NCI-H2227 (cell line): Measurements from ENCODE around the gene KCNK10.

Experiments
- DNase-seq: peaks from one replicate; lab custom pipeline; 2025; ENCODE audit not compliant: unreplicated experiment; lab: John Stamatoyannopoulos, UW

KCNK10 gene, protein sequence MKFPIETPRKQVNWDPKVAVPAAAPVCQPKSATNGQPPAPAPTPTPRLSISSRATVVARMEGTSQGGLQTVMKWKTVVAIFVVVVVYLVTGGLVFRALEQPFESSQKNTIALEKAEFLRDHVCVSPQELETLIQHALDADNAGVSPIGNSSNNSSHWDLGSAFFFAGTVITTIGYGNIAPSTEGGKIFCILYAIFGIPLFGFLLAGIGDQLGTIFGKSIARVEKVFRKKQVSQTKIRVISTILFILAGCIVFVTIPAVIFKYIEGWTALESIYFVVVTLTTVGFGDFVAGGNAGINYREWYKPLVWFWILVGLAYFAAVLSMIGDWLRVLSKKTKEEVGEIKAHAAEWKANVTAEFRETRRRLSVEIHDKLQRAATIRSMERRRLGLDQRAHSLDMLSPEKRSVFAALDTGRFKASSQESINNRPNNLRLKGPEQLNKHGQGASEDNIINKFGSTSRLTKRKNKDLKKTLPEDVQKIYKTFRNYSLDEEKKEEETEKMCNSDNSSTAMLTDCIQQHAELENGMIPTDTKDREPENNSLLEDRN

DNA sequence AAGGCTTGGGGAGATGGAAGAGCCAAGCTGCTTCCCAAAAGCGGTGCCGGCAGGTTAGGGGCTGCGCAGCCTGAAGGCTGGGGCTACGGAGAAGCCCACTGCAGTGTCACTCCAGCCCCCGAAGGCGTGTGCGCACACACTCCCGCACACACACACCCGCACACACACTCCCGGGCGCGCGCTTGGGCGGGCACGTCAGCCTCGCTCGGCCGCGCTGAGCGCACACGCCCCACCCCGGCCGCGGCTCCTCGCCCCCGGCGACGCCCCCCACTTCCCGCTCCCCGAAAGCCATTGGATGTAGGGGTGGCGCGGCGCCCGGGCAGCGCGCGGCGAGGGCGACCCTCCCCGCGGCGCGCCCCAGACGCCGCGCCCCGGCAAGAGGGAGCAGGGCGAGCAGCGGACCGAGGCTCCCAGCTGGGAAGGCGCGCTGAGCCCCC, at the start of gene KCNK10:
Gene KCNK10 (minus strand): TSS at position 184 of the 437 bp plus-strand sequence. CDS start 471 bp downstream, outside the sequence.
- DNase-seq, result peak; percentile 48

DNA sequence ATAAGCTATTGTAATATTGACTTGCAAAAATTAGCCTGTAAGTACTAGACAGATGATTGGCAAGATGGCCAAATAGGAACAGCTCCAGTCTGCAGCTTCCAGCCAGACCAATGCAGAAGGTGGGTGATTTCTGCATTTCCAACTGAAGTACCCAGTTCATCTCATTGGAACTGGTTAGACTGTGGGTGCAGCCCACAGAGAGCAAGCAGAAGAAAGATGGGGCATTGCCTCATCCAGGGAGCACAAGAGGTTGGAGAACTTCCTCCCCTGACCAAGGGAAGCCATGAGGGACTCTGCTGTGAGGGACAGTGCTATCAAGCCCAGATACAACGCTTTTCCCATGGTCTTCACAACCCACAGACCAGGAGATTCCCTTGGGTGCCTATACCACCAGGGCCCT, 46.4 kb upstream of the KCNK10 start:
- DNase-seq, result no peak

DNA sequence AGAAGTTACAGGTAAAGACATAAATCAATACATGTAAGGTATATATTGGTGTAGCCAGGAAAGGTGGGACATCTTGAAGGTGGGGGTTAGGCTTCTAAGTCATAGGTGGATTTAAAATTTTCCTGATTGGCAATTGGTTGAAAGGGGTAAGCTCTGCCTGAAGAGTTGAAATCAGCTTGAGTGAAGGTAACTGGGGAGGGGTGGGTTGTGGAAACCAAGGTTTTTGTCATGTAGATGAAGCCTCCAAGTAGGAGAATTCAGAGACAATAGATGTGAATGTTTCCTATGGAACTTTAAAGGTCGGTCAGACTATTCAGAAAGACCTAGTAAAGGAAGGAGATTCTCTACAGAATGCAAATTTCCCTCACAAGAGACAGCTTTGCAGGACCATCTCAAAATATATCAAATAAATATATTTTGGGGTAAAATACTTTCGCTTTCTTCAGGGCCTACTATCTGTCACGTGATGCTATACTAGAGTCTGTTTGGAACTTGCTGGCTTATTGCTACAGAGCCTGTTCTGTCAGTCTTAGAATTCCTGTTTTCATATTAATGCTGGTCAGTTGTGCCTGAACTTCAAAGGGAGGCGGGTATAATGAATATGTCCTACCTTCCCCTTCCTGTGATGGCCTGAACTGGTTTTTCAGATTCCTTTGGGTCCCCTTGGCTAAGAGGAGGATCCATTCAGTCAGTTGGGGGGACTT, 41.8 kb upstream of the KCNK10 start:
- DNase-seq, result no peak

DNA sequence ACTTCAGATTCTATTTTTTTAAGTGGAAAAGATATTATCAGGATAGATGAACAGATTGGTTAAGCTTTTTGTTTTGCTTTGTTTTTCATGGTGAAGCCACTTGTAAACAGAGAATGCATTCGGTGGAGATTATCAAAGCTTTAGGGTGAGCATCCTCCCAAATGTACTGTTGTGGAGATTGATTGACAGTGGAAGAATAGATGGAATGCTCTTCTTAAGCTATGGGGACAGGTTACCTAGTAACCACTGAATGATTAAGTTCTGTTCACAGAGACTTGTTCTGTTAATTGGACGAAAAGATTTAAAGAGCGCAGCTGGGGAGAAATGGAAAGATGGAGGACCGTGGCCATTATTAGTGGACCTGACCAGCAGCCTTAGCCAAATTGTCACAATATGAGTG, 40.6 kb upstream of the KCNK10 start:
- no peak for DNase-seq

DNA sequence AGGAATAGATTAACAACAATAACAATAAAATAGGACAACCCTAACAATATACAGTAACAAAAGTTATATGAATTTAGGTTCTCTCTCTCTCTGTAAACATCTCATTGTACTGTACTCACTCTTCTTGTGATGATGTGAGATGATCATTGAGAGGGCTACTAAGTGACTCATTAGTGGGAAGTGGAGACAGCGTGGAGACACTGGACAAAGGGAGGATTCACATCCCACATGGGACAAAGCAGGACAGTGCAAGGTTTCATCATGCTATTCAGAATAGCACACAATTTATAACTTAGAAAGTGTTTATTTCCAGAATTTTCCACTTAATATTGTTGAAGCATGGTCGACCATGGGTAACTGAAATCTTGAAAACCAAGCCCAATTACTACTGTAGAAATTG, 36.4 kb upstream of the KCNK10 start:
- DNase-seq, result no peak

DNA sequence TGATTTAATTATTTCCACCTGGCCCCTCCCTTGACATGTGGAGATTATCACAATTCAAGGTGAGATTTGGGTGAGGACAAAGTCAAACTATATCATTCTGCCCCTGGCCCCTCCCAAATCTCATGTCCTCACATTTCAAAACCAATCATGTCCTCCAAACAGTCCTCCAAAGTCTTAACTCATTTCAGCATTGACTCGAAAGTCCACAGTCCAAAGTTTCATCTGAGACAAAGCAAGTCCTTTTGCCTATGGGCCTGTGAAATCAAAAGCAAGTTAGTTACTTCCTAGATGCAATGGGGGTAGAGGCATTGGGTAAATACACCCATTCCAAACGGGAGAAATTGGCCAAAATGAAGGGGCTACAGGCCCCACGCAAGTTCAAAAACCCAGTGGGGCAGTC, 31.3 kb upstream of the KCNK10 start:
- no peak for DNase-seq

DNA sequence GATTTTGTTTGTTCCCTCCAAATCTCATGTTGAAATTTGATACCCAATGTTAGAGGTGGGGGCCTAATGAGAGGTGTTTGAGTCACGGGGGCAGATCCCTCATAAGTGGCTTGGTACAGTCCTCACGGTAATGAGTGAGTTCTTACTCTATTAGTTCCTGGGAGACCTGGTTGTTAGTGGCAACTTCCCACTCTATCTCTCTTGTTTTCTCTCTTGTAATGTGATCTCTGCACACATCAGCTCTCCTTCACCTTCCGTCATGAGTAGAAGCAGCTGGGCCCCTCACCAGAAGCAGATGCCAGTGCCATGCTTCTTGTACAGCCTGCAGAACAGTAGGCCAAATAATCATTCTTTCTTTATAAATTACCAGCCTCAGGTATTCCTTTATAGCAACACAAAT, 29.6 kb upstream of the KCNK10 start:
- no peak for DNase-seq

DNA sequence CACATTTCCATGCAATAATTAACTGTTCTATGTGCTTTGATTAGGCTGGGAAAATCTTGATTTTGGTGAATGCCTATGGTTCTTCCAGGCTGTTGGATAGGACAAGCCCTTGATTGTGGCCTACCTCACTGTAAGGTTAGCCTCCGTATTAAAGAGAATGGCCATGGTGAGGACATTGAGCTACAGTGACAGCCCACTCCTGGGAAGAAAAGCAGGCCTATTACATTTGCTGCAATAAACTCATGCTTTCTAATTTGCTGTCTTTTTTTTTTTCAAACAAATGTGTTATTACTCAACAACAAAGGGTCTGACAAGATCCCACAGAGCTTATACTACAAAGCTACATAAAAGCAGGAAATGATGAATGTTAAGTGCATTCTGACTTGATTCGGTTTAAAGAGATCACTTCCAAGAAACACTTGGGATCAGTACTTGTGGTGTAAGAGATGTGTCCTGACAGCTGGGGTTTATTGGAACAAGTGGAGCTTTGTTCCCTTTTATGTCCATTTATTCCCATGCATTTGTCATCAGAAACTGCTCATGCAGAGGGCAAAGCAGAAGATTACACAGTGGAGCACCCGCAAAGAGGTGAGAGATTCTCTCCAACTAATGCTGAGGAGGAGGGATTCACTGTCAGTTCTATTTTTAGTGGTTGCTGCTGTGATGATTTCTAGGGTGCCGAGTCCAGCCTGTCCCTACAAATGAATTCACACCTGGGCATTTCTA, 29.1 kb upstream of the KCNK10 start:
- no peak for DNase-seq

DNA sequence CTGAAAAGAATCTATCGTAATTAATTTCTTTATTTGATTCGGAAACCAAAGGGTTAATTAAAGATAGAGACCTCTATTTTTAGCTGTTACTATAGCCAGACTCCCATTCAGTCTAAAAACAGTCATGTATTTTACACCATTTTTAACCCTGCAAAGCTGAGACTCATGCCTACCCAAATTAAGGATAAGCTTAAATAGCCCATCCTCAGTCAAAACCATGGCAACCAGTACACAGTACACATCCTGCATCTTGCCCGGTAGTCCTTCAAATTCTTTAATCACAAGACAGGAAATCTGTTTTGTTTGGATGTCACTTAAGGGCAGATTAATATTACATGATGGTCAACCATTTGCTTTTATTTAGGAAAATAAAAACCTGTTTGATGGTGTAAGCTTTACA, 25.5 kb upstream of the KCNK10 start:
- no peak for DNase-seq

DNA sequence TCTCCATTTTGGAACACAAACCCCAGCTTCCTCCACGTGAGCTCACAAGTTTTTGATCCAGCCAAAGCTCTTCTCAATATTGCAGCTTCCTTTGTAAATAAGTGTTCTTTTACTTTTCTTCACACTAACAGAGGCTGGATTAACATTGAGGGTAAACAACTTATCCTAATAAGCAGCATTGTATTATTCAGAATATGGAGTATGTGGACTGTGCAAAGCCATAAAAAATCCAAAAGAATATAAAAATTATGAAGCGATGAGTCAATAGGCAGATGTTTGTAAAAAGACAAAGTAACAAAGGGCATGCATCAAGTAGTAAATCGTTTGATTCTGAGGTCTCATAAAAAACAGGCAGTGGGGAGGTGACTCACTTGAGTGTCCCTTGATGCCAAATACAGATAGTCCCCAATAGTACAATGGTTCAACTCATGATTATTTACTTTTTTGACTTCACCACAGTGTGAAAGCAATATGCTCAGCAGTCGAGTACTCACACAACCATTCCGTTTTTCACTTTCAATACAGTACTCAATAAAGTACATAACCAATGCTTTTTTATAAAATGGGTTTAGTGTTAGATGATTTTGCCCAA, 23.1 kb upstream of the KCNK10 start:
- DNase-seq, result no peak

DNA sequence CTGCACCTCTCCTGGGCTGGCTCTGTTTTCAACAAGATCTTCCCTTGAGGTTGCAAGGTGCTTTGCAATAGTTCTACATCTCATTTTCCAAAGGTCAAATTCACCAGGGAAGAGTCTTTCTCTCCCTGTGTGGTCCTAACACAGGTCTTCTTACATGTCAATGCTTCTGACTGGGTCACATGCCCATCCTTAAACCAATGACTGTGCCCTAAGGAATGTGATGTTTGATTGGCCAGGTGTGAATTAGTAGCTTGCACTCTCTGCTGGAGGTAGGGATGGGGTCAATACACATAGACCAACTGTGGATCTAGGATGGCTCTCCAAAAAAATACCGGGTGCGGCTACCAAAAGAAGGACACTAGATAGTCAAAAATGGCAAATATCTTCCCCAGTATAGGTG, 19.9 kb upstream of the KCNK10 start:
- DNase-seq, result no peak

DNA sequence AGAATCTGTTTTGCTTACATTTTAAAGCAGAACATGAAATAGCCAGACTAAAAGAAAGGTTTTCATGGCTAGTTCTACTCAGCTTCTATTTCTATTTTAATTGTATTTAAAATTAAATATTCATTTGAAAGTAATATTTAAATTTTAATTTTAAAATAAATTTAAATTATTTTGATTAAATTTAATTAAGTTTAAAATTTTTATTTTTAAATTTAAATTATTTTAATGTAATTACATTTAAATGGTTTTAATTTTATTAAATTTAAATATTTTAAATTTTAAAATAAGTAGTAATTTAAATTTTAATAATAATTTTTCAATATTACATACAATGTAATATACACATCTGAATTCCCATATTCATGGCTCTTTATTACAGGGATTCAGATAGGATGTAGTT, 17.3 kb upstream of the KCNK10 start:
- no peak for DNase-seq

DNA sequence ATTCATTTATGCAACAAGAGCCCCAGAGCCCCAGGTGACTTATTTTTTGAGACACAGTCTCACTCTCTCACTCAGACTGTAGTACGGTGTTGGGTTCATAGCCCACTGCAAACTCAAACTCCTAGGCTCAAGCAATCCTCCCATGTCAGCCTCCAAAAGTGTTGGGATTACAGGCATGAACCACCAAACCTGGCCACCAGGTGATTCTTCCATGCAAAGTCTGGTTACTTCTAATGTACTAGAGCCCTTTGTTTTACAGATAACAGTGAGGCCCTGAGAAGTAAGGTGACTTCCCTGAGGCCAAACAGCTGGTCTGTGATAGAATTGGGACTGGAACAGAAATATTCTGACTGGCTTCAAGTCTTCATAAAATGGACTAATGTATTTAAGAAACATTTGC, 10.0 kb upstream of the KCNK10 start:
- DNase-seq, result no peak

DNA sequence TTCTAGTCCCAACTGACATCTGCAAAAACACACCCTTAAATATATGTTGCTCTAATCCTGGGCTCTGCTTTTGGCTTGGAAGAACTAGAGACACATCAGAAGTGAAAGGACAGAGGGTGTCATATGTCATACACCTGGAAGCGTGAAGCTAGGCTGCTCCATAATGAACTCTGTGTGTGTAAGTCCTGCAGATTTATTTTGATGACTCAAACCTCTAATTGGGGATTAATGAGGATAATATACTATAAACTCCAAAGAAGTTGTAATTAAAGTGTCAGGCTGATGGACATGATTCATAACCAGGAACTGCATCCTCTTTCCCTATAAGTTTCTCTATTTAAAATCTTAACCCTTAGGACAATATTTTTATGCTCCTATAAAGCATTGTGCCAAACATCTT, 4.4 kb upstream of the KCNK10 start:
- DNase-seq, result no peak

DNA sequence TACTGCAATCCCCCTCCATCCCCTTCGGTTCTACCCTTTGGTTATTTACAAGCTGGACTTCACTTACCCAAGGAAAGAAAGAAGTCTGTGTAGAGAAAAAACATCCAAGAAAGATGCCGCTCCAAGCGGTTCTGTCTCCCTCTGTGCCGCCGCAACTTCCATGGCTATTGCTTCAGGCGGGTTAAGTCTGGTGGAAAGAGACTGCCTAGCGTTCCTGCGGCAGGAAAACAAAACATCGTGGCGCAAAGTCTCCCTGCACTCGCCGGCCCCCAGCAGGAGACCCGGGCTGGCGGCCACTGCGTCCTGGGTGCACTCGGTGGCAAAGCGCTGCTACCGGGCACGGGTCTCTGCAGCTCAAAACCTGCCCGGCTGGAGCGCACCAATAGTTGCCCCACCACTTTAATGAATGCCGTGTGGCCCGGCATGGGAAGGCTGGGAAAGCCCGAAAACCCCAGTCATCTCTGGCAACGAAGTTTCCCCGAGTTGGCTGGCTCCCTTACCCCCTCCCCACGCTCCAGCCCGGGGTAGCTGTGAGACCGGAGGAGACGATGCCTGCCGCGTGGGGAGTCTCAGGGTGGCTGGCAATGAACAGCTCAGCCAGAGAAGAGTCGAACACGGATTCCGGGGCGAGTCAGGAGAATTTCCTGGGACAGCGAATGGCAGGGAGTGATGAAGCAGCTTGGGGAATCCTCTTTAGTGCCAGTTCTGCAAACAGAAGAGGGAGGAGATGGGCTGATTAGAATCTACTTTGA, 3.5 kb upstream of the KCNK10 start:
- no peak for DNase-seq

DNA sequence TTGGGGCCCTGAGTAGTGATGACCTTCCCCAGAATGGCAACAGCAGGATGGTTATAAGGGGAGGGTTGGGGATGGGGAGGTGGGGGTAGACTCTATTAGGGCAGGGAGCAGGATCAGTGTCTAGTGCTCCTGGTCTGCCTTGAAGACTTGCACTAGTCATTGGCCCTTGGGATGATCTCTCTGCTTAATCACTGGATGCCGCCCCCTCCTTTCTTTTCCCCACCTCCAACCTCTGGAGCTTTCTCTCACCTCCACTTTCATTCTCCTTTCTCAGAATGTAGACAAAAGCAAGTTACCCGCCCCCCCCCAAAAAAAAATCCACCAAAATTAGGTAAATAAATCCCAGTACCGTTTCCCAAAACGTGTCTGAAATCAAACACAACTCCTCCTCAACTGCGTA, 2.8 kb upstream of the KCNK10 start:
- DNase-seq, result no peak

DNA sequence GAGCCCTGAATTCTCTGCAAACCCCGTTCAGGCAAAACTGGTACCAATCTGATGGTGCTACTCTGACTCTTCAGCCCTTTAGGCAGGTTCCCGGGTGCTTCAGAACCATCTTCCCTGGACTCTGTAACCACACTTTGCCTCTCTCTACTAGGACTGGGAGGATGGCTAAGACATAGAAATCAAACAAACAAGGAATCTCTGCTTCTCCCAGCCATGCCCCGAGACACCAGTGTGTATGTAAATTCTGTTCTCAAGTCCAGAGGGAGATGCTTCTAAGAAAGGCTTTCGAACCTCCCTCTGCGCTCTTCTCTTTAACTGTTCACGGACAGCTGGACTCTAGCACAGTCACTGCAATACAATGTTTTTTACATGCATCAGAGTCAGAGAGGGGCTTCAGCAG, 1.9 kb upstream of the KCNK10 start:
- DNase-seq, result no peak

DNA sequence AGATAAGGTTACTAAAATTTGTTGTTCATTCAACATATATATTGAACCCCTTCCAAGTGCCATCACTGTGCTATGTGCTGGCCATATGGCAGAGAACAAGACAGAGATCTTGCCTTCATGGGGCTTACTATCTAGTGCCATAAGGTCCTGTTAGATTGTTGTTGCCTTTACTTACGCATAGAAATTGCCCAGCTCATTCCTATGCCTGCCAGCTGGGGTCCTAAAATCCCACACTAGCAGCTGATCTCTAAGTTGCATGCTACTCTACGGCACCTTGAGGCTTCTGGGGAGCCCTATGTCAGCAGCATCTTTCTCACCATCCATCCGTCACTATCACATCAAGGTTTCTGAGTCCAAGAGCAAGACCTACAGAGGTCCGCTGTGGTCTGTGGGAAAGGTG, 1.4 kb upstream of the KCNK10 start:
- DNase-seq, result no peak

DNA sequence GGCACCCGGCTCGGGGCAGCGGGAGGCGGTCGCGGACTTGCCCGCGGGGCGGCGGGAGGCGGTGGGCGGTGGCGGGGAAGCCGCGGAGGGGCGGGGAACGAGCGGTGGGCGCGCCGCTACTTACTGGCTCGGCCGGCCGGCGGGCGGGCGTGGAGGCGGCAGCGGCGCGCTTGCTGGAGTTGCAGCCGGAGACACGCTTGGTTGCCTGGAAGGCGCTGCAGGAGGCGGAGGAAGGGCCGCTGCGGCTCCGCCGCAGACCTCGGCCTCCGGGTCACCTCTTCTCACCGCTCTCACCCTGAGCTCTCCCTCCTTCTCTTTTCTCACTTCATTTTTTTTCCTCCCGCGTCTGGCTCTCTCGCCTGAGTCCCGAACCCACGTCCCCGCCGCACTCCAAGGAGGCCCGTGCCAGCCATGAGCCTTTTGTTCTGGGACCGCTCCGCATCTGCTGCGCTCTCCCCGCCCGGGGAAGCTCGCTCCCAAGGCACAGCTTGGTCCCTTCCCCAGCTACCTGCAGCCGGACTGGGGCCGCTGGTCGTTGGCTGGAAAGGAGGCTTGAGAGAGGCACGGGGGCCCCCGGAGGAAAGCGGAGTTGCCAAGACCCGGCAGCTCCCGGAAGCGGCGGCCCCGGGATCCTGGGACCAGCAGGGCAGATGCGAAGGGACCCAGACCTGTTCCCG, 592 bp upstream of the KCNK10 start:
- peak; percentile 55 for DNase-seq

DNA sequence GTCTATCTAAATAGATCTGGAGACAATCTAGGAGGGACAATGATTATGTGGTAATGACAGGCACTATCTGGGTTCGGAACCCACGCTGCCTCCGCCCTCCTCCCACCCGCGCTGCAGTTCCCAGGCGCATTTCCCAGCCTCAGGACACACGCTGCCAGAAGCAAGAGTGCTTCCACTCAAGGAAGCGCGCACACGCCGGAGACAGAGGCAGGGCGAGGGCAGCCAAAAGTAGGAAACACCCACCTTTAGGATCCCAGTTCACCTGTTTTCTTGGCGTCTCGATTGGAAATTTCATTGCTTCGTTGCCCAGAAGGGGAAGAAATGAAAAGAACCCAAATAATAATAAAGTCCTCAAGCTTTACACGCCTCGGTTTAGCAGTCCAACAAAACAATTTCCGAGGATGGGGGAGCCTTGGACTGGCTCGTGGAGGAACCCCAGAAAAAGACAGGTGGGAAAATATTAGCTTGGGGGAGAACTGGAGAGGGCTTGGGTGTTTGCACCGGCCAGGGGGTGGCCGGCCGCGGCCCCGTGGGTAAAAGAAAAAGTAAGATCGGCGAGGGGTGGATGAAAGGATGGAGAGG, 474 bp downstream of the KCNK10 start:
- DNase-seq, result no peak
